CD4-positive, alpha-beta T cell (primary cell): Measurements from ENCODE around the gene MDP1. TPM values are rescaled to one million over a fixed set of nuclear protein-coding genes. Genes with fewer than 3 reads are reported as not detected.

Source experiments
- ATAC-seq: fragments of 200-7000 bp; cut with Tn5 transposase; one replicate; pipeline ENCODE4 v1.10.0; 2022; ENCODE audit warnings: mild to moderate bottlenecking; ENCODE audit not compliant: poor library complexity
- CTCF ChIA-PET: fragments of 350-600 bp; sonication (Branson Sonifier 250); formaldehyde crosslinking; loops from one replicate; lab custom pipeline; 2021; ENCODE audit warnings: antibody characterized with exemption, inconsistent platforms; lab: Charles Lee
- POLR2A ChIA-PET: fragments of 350-600 bp; sonication (Branson Sonifier 250); formaldehyde crosslinking; loops from one replicate; lab custom pipeline; 2021; ENCODE audit warnings: antibody characterized with exemption, inconsistent platforms; lab: Charles Lee
- DNase-seq, 14 experiments: peaks; one replicate each; pipeline ENCODE4 v3.0.0-alpha.2; 2013 to 2020; ENCODE audit warnings: mixed read lengths in 2 of 14
- H3K27ac ChIP-seq, 2 donors: one replicate each; pipeline versions ENCODE4 v1.5.1 to v1.7.0; 2013; ENCODE audit warnings: low read length in 2 of 2, low read depth in 1 of 2, mild to moderate bottlenecking in 1 of 2
- H3K27me3 ChIP-seq, 2 experiments: 1 replicate in 1 of 2; 2 replicates in 1 of 2; pipeline versions ENCODE4 v1.6.1 to v1.7.0; 2013; ENCODE audit warnings: low read length in 2 of 2, control low read depth in 1 of 2, mild to moderate bottlenecking in 1 of 2, moderate library complexity in 1 of 2; ENCODE audit not compliant: insufficient read depth in 2 of 2, control insufficient read depth in 1 of 2
- H3K36me3 ChIP-seq: one replicate; pipeline ENCODE4 v1.6.1; 2013; ENCODE audit warnings: low read length, control low read depth; ENCODE audit not compliant: insufficient read depth
- H3K4me1 ChIP-seq: one replicate; pipeline ENCODE4 v1.6.1; 2013; ENCODE audit warnings: low read length, control low read depth; ENCODE audit not compliant: insufficient read depth
- H3K4me3 ChIP-seq: one replicate; pipeline ENCODE4 v1.5.1; 2013; ENCODE audit warnings: mild to moderate bottlenecking, low read length, moderate library complexity
- H3K9me3 ChIP-seq, 2 experiments: 1 replicate in 1 of 2; 2 replicates in 1 of 2; pipeline versions ENCODE4 v1.6.1 to v1.7.0; 2013; ENCODE audit warnings: low read length in 2 of 2, mild to moderate bottlenecking in 2 of 2, control low read depth in 1 of 2, moderate library complexity in 1 of 2; ENCODE audit not compliant: control insufficient read depth in 1 of 2, insufficient read depth in 1 of 2
- H3K27ac Mint-ChIP-seq: one replicate; pipeline ENCODE4 v1.8.0; 2020; ENCODE audit warnings: mixed read lengths
- H3K27me3 Mint-ChIP-seq: one replicate; pipeline ENCODE4 v1.8.0; 2021; ENCODE audit warnings: mixed read lengths
- H3K36me3 Mint-ChIP-seq: one replicate; pipeline ENCODE4 v1.8.0; 2021; ENCODE audit warnings: low read depth, mixed read lengths
- H3K4me1 Mint-ChIP-seq: one replicate; pipeline ENCODE4 v1.8.0; 2021; ENCODE audit warnings: low read depth, mixed read lengths
- H3K4me3 Mint-ChIP-seq: one replicate; pipeline ENCODE4 v1.8.0; 2020; ENCODE audit warnings: mild to moderate bottlenecking, mixed read lengths
- H3K9me3 Mint-ChIP-seq: one replicate; pipeline ENCODE4 v1.8.0; 2020; ENCODE audit warnings: mixed read lengths
- intact Hi-C, 2 experiments: fragments of 100-400 bp; cut with DNase I in 1 of 2; cut with micrococcal nuclease in 1 of 2; formaldehyde crosslinking; loops; one replicate each; pipeline versions ENCODE4 v1.15.1 to v1.9.0; 2023 to 2025; cut with DNase I, micrococcal nuclease
- total RNA-seq, 174 experiments: library from RNA in 2 of 174; stranded (reverse) in 2 of 174; gene quantifications; one replicate each; pipeline ENCODE4 v1.2.3 and lab custom pipeline; 2021 to 2026
- TF ChIP-seq, protein P1 (sequence below): fragments of 200-600 bp; IDR thresholded peaks from one replicate; pipeline ENCODE4 v1.8.0; 2022; ENCODE audit warnings: antibody characterized with exemption, mild to moderate bottlenecking

Gene MDP1
- total RNA-seq, 2 experiments from 2014 or later, result 3.2 to 3.7 TPM

- Mint-ChIP-seq H3K4me3 (no peak overlapping the region), H3K27me3 (no peaks in the 10 kb centered on the region), H3K36me3 (peaks cover 86% of the 10 kb centered on the region), H3K9me3 (no peaks in the 10 kb centered on the region), H3K27ac (peak overlapping the region; percentile 42), H3K4me1 (no peaks in the 10 kb centered on the region)
- ChIA-PET CTCF (no interaction called here), POLR2A (interaction anchor here (1.3 to 1.4 kb wide), 2 partner anchors 11 to 20 kb away, joined by 4 read pairs; partner anchors contain the start of gene IRF9)
- Histone ChIP-seq H3K27me3 (no peaks in the 10 kb centered on the region), H3K9me3 (no peaks in the 10 kb centered on the region), H3K4me1 (peaks cover 3% of the 10 kb centered on the region), H3K27ac (no peak overlapping the region), H3K4me3 (no peak overlapping the region), H3K36me3 (peaks cover 98% of the 10 kb centered on the region)
- intact Hi-C loops, result no loop called here
- TF ChIP-seq, protein P1, sequence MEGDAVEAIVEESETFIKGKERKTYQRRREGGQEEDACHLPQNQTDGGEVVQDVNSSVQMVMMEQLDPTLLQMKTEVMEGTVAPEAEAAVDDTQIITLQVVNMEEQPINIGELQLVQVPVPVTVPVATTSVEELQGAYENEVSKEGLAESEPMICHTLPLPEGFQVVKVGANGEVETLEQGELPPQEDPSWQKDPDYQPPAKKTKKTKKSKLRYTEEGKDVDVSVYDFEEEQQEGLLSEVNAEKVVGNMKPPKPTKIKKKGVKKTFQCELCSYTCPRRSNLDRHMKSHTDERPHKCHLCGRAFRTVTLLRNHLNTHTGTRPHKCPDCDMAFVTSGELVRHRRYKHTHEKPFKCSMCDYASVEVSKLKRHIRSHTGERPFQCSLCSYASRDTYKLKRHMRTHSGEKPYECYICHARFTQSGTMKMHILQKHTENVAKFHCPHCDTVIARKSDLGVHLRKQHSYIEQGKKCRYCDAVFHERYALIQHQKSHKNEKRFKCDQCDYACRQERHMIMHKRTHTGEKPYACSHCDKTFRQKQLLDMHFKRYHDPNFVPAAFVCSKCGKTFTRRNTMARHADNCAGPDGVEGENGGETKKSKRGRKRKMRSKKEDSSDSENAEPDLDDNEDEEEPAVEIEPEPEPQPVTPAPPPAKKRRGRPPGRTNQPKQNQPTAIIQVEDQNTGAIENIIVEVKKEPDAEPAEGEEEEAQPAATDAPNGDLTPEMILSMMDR, result no peak
- no peak for DNase-seq
- ATAC-seq, result peak; percentile 7
Observed at GRCh38 chr14:24181371-24182077, 34.3 kb downstream of the MDP1 start.

- H3K4me1 ChIP-seq, result peaks cover 3% of the 10 kb centered on the region
- intact Hi-C loops, result no loop called here
- H3K27ac ChIP-seq, result no peak overlapping the region
- H3K36me3 ChIP-seq, result peaks cover 87% of the 10 kb centered on the region
- H3K9me3 Mint-ChIP-seq, result no peaks in the 10 kb centered on the region
- H3K27me3 Mint-ChIP-seq, result no peaks in the 10 kb centered on the region
- H3K27me3 ChIP-seq, result no peaks in the 10 kb centered on the region
- TF ChIP-seq, protein P1, result no peak
- no peak for ATAC-seq
- ChIA-PET POLR2A (interaction anchor here (1.3 to 1.8 kb wide), 3 partner anchors 8 to 19 kb away, joined by 4 read pairs; partner anchors contain the start of genes IPO4 and IRF9), CTCF (no interaction called here)
- no peak overlapping the region for H3K4me3 Mint-ChIP-seq
- no peaks in the 10 kb centered on the region for H3K4me1 Mint-ChIP-seq
- H3K9me3 ChIP-seq, result no peaks in the 10 kb centered on the region
- no peak overlapping the region for H3K4me3 ChIP-seq
- H3K36me3 Mint-ChIP-seq, result peaks cover 80% of the 10 kb centered on the region
- no peak for DNase-seq
- no peak overlapping the region for H3K27ac Mint-ChIP-seq
Observed at GRCh38 chr14:24179961-24180796, 35.7 kb downstream of the MDP1 start.

DNA sequence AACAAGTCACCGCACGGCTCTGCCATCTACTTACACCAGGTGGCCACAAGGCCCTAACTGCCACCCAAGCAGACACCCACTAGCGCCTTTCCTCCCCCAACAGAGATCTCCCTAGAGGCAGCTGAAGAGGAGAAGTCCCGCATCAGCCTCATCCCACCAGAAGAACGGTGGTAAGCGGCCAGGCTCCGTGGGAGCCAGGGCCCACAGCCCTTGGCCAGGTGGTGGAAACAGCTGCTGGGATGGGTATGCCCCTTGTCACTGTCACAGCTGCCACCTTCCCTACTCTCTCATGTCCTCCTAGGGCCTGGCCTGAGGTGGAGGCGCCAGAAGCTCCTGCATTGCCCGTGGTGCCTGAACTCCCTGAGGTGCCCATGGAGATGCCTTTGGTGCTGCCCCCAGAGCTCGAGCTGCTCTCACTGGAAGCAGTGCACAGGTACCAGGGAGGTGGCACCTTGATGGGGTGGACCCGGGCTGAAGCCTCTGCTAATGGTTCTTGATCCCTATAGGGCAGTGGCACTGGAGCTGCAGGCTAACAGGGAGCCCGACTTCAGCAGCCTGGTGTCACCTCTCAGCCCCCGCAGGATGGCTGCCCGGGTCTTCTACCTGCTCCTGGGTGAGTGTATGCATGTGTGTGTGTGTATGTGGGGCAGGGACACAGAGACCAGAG, 36.4 kb downstream of the MDP1 start:
- DNase-seq (no peak), ATAC-seq (no peak)
- no peaks in the 10 kb centered on the region for H3K9me3 ChIP-seq
- ChIA-PET CTCF (interaction anchor here (1.0 kb wide), 1 partner anchor 36 kb away, joined by 3 read pairs; the partner anchor contains the start of gene MDP1), POLR2A (interaction anchor here (0.9 to 1.8 kb wide), 2 partner anchors 9 to 18 kb away, joined by 3 to 4 read pairs; partner anchors contain the start of genes IPO4 and IRF9)
- peaks cover 3% of the 10 kb centered on the region for H3K4me1 ChIP-seq
- peaks cover 6% of the 10 kb centered on the region for H3K4me1 Mint-ChIP-seq
- H3K27ac Mint-ChIP-seq, result peak overlapping the region; percentile 47
- peaks cover 83% of the 10 kb centered on the region for H3K36me3 ChIP-seq
- H3K4me3 ChIP-seq, result no peak overlapping the region
- H3K36me3 Mint-ChIP-seq, result peaks cover 81% of the 10 kb centered on the region
- no peak overlapping the region for H3K4me3 Mint-ChIP-seq
- H3K9me3 Mint-ChIP-seq, result no peaks in the 10 kb centered on the region
- no peak overlapping the region for H3K27ac ChIP-seq
- H3K27me3 ChIP-seq, result no peaks in the 10 kb centered on the region
- TF ChIP-seq, protein P1, result no peak
- H3K27me3 Mint-ChIP-seq, result no peaks in the 10 kb centered on the region
- intact Hi-C loops, result no loop called here
